Omental fat pad (tissue), 4 donors: ENCODE results near the gene TMEM123. TPM values are rescaled to one million over a fixed set of nuclear protein-coding genes. Genes with fewer than 3 reads are reported as not detected.
A peak's percentile ranks its signal among the peaks of the same experiment; 100 is the strongest.

Experiments used
- ATAC-seq: fragments of 150-250 bp; one replicate; pipeline ENCODE4 v1.9.1; 2016; ENCODE audit warnings: mild to moderate bottlenecking, moderate library complexity; ENCODE audit not compliant: low FRiP score
- DNase-seq: peaks from one replicate; pipeline ENCODE4 v3.0.0-alpha.2; 2019; ENCODE audit warnings: low spot score
- CTCF ChIP-seq, 3 donors: fragments of 450-650 bp; IDR thresholded peaks; one replicate each; pipeline ENCODE4 v1.5.1; 2016 to 2017; ENCODE audit warnings: antibody characterized with exemption in 3 of 3, mild to moderate bottlenecking in 3 of 3, moderate library complexity in 2 of 3
- total RNA-seq, 4 donors: library from RNA; depleted of rRNA; stranded (reverse); fragments of >200 nt; gene quantifications; one replicate each; pipeline ENCODE4 v1.1.0, GENCODE V29; 2016

Gene TMEM123
- total RNA-seq, 4 donors from 2014 or later, result 81.8 to 109 (median 98.8) TPM

GRCh38 chr11:102415304-102415916, 37.2 kb downstream of the TMEM123 start:
- TF ChIP-seq CTCF (IDR thresholded peaks at IDR 0.05), result no peak
- no peak for ATAC-seq

GRCh38 chr11:102414559-102414958, 38.0 kb downstream of the TMEM123 start:
- no peak for TF ChIP-seq CTCF (IDR thresholded peaks at IDR 0.05)
- DNase-seq (no peak), ATAC-seq (no peak)

More at GRCh38 chr11:102415304-102415916, 37.2 kb downstream of the TMEM123 start:
- no peak for DNase-seq

GRCh38 chr11:102413497-102413896, 39.1 kb downstream of the TMEM123 start:
- no peak for ATAC-seq
- no peak for TF ChIP-seq CTCF (IDR thresholded peaks at IDR 0.05)

GRCh38 chr11:102411142-102411541, 41.4 kb downstream of the TMEM123 start:
- no peak for TF ChIP-seq CTCF (IDR thresholded peaks at IDR 0.05)
- ATAC-seq (no peak), DNase-seq (no peak)

More at GRCh38 chr11:102413497-102413896, 39.1 kb downstream of the TMEM123 start:
- no peak for DNase-seq

GRCh38 chr11:102410382-102410784, 42.2 kb downstream of the TMEM123 start:
- no peak for DNase-seq
- peak; percentile 33 for ATAC-seq
- no peak for TF ChIP-seq CTCF (IDR thresholded peaks at IDR 0.05)

- TF ChIP-seq CTCF (IDR thresholded peaks at IDR 0.05), result no peak
- no peak for ATAC-seq
- no peak for DNase-seq
Observed at GRCh38 chr11:102408339-102408738, 44.2 kb downstream of the TMEM123 start.

GRCh38 chr11:102407901-102408300, 44.7 kb downstream of the TMEM123 start:
- TF ChIP-seq CTCF (IDR thresholded peaks at IDR 0.05), result no peak
- ATAC-seq (no peak), DNase-seq (no peak)
